GM18507 (cell line): ENCODE results near the gene KCP.

Source experiments
- DNase-seq: peaks from one replicate; pipeline ENCODE4 v3.0.0; 2011; ENCODE audit warnings: low read depth; ENCODE audit not compliant: insufficient read length; ENCODE audit errors: extremely low spot score
- FAIRE-seq: peaks from 2 replicates; lab custom pipeline; 2011; peaks lifted over from hg19 to GRCh38; lab: Jason Lieb, UNC

The KCP gene

GRCh38 chr7:128878226-128879105, 32.0 kb downstream of the KCP start:
- DNase-seq, result no peak
- FAIRE-seq, result no peak

- FAIRE-seq, result no peak
- DNase-seq, result no peak
Measured at GRCh38 chr7:128877756-128878120, 32.8 kb downstream of the KCP start.

- no peak for DNase-seq
- FAIRE-seq, result no peak
Measured at GRCh38 chr7:128876978-128877755, 33.3 kb downstream of the KCP start.

- DNase-seq (no peak), FAIRE-seq (no peak)
Measured at GRCh38 chr7:128876586-128876977, 33.9 kb downstream of the KCP start.

GRCh38 chr7:128876127-128876526, 34.4 kb downstream of the KCP start:
- FAIRE-seq, result no peak

GRCh38 chr7:128875523-128875948, 35.0 kb downstream of the KCP start:
- FAIRE-seq, result no peak
- DNase-seq, result no peak

More at GRCh38 chr7:128876127-128876526, 34.4 kb downstream of the KCP start:
- DNase-seq, result no peak

GRCh38 chr7:128874140-128875031, 36.1 kb downstream of the KCP start:
- FAIRE-seq, result no peak
- no peak for DNase-seq

- FAIRE-seq (no peak), DNase-seq (no peak)
Measured at GRCh38 chr7:128873234-128873633, 37.3 kb downstream of the KCP start.

- DNase-seq (no peak), FAIRE-seq (no peak)
Measured at GRCh38 chr7:128872394-128872824, 38.1 kb downstream of the KCP start.

GRCh38 chr7:128871050-128871449, 39.5 kb downstream of the KCP start:
- no peak for FAIRE-seq

GRCh38 chr7:128869944-128870285, 40.6 kb downstream of the KCP start:
- FAIRE-seq, result no peak
- no peak for DNase-seq

More at GRCh38 chr7:128871050-128871449, 39.5 kb downstream of the KCP start:
- DNase-seq, result no peak

- peak; percentile 25 for DNase-seq
Measured at GRCh38 chr7:128869138-128869943, 41.2 kb downstream of the KCP start.

GRCh38 chr7:128868624-128869137, 41.8 kb downstream of the KCP start:
- DNase-seq, result no peak
- no peak for FAIRE-seq

More at GRCh38 chr7:128869138-128869943, 41.2 kb downstream of the KCP start:
- no peak for FAIRE-seq

- DNase-seq (no peak), FAIRE-seq (no peak)
Measured at GRCh38 chr7:128867842-128868623, 42.5 kb downstream of the KCP start.

GRCh38 chr7:128867241-128867640, 43.3 kb downstream of the KCP start:
- FAIRE-seq (no peak), DNase-seq (no peak)

- FAIRE-seq (no peak), DNase-seq (no peak)
Measured at GRCh38 chr7:128865996-128866877, 44.3 kb downstream of the KCP start.

GRCh38 chr7:128865303-128865702, 45.2 kb downstream of the KCP start:
- FAIRE-seq (no peak), DNase-seq (no peak)
